ENCODE results near the gene ENDOD1. TPM values are rescaled to one million over a fixed set of nuclear protein-coding genes. Genes with fewer than 3 reads are reported as not detected.
A peak's percentile ranks its signal among the peaks of the same experiment; 100 is the strongest.

Gene ENDOD1
- total RNA-seq, 1 experiment from 2014 or later, result 8.1 TPM

GRCh38 chr11:95072948-95073347 lies 16.7 kb upstream of the ENDOD1 start:
- no peak for TF ChIP-seq EZH2 (IDR thresholded peaks at IDR 0.05; ENCODE audit: low read depth)
- no peak for TF ChIP-seq CTCF (conservative IDR thresholded peaks at IDR 0.05)
- H3K27ac ChIP-seq, result no peak overlapping the region
- H3K36me3 ChIP-seq (ENCODE audit: low read depth), result peaks cover 12% of the 10 kb centered on the region
- CTCF ChIA-PET, result interaction anchor here (0.7 kb wide), 2 partner anchors 35 to 632 kb away, joined by 3 to 4 read pairs; no protein-coding TSS in a partner anchor
- no peaks in the 10 kb centered on the region for H3K27me3 ChIP-seq (ENCODE audit: insufficient read depth, low read depth)
- DNase-seq, result peak in 1 of 2 experiments; percentile 74
- H3K9me2 ChIP-seq (ENCODE audit: insufficient read depth), result peaks cover 5% of the 10 kb centered on the region; the same call in 1 of the 2 replicates
- 0 out of 2 replicates have a peak, but pooled peaks cover 6% of the 10 kb centered on the region for H4K20me1 ChIP-seq (ENCODE audit: insufficient read depth)
- H3K4me2 ChIP-seq, result peak overlapping the region; percentile 2; the same call in 1 of the 2 replicates
- intact Hi-C loops (cut with micrococcal nuclease; ENCODE audit: unreplicated experiment), result no loop called here
- peaks cover 66% of the 10 kb centered on the region for H3K4me1 ChIP-seq (replicated peaks; ENCODE audit: insufficient read depth)
- no peak overlapping the region for H3K4me3 ChIP-seq
- H3F3A ChIP-seq (ENCODE audit: insufficient read depth, low read depth), result peaks cover 17% of the 10 kb centered on the region
- no peak overlapping the region for H2AFZ ChIP-seq
- no TSS peak for BruUV-seq (replicated peaks)
- no peaks in the 10 kb centered on the region for H3K9me3 ChIP-seq (ENCODE audit: insufficient read depth, low read depth)
- POLR2A ChIA-PET (ENCODE audit: unreplicated experiment), result no interaction called here
- H3K79me2 ChIP-seq (ENCODE audit: low read depth), result peaks cover 31% of the 10 kb centered on the region

DNA sequence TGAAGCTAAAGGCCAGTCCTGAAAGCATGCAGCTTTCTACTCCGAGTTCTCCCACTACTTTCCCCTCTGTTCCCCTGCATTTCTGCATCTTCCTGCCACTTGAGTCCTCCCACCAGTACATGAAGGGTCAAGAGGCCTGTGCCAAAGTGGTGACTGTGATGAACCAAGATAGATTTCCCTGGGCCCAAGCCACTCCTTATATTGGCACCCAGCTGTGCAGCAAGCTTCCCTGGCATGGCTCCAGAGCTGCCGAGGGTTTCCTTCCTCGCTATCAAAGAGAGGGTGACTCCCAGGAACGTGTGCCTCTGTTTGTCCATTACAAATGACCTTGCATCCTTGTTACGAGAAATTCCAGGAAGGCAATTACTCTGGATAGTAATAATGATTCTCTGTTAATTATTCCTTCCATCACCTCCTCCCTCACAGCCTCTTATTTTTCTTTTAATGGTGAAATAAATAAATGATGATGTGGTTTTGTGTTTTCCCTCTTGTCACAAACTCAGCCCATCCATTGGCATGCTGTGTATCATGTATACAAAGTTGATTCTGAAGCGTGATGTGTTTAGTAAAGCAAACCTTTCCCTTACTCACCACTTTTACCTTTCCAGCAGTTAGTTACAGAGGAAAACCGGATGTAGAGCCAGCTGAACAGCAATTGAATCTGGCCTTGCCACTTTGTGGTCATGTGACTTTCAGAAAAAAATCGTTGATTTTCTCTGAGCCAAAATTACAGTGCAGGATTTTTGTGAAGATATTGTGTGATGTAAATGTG lies 14.7 kb upstream of the ENDOD1 start:
- no peaks in the 10 kb centered on the region for H3K27me3 ChIP-seq (ENCODE audit: insufficient read depth, low read depth)
- intact Hi-C loops (cut with micrococcal nuclease; ENCODE audit: unreplicated experiment), result no loop called here
- no peak overlapping the region for H2AFZ ChIP-seq
- no peak for TF ChIP-seq CTCF (conservative IDR thresholded peaks at IDR 0.05)
- no peak for TF ChIP-seq EZH2 (IDR thresholded peaks at IDR 0.05; ENCODE audit: low read depth)
- H3F3A ChIP-seq (ENCODE audit: insufficient read depth, low read depth), result peaks cover 12% of the 10 kb centered on the region
- 0 out of 2 replicates have a peak, but pooled peaks cover 5% of the 10 kb centered on the region for H3K36me3 ChIP-seq (ENCODE audit: low read depth)
- H3K9me2 ChIP-seq (ENCODE audit: insufficient read depth), result peaks cover 5% of the 10 kb centered on the region; the same call in 1 of the 2 replicates
- no TSS peak for BruUV-seq (replicated peaks)
- ChIA-PET CTCF (interaction anchor here (0.6 kb wide), 1 partner anchor 1154 kb away, joined by 6 read pairs; no protein-coding TSS in a partner anchor), POLR2A (ENCODE audit: unreplicated experiment) (interaction anchor here (0.8 kb wide), 1 partner anchor 8 kb away, joined by 4 read pairs; the partner anchor contains the start of gene SRSF8)
- DNase-seq, result peak; percentile 47 to 62
- peak overlapping the region; percentile 62 for H3K4me2 ChIP-seq
- no peaks in the 10 kb centered on the region for H4K20me1 ChIP-seq (ENCODE audit: insufficient read depth)
- no peak overlapping the region for H3K4me3 ChIP-seq
- H3K4me1 ChIP-seq (replicated peaks; ENCODE audit: insufficient read depth), result peaks cover 54% of the 10 kb centered on the region
- no peak overlapping the region for H3K27ac ChIP-seq
- no peaks in the 10 kb centered on the region for H3K9me3 ChIP-seq (ENCODE audit: insufficient read depth, low read depth)
- H3K79me2 ChIP-seq (ENCODE audit: low read depth), result peaks cover 10% of the 10 kb centered on the region

GRCh38 chr11:95076416-95076815 lies 13.2 kb upstream of the ENDOD1 start:
- DNase-seq, result peak in 1 of 2 experiments; percentile 98
- Histone ChIP-seq H3K4me1 (replicated peaks; ENCODE audit: insufficient read depth) (peaks cover 52% of the 10 kb centered on the region), H4K20me1 (ENCODE audit: insufficient read depth) (no peaks in the 10 kb centered on the region), H3K27me3 (ENCODE audit: insufficient read depth, low read depth) (no peaks in the 10 kb centered on the region), H3K79me2 (ENCODE audit: low read depth) (no peaks in the 10 kb centered on the region), H3K27ac (peak overlapping the region; percentile 76), H3K36me3 (ENCODE audit: low read depth) (no peaks in the 10 kb centered on the region), H3K4me3 (no peak overlapping the region; the same call in 1 of the 2 replicates), H3K9me3 (ENCODE audit: insufficient read depth, low read depth) (no peaks in the 10 kb centered on the region), H2AFZ (no peak overlapping the region), H3F3A (ENCODE audit: insufficient read depth, low read depth) (peaks cover 12% of the 10 kb centered on the region), H3K9me2 (ENCODE audit: insufficient read depth) (peaks cover 5% of the 10 kb centered on the region; the same call in 1 of the 2 replicates), H3K4me2 (peak overlapping the region; percentile 62)
- intact Hi-C loops (cut with micrococcal nuclease; ENCODE audit: unreplicated experiment), result no loop called here
- TF ChIP-seq CTCF (conservative IDR thresholded peaks at IDR 0.05) (no peak), EZH2 (IDR thresholded peaks at IDR 0.05; ENCODE audit: low read depth) (no peak)
- CTCF ChIA-PET, result no interaction called here
- no TSS peak for BruUV-seq (replicated peaks)
- POLR2A ChIA-PET (ENCODE audit: unreplicated experiment), result interaction anchor here (0.5 to 0.6 kb wide), 3 partner anchors 14 to 74 kb away, joined by 3 to 4 read pairs (median 4); no protein-coding TSS in a partner anchor

Data from PC-9 (cell line).